SK-N-SH (cell line): ENCODE measurements around the gene PIP4K2C. TPM values are rescaled to one million over a fixed set of nuclear protein-coding genes. Genes with fewer than 3 reads are reported as not detected.

Experiments used
- CTCF ChIA-PET: fragments of 300-600, 350-600 bp; formaldehyde crosslinking; extraction: SDS; loops from one replicate; lab custom pipeline; 2021; lab: Yijun Ruan, JAX
- POLR2A ChIA-PET: fragments of 350-600 bp; sonication (Branson Sonifier 250); formaldehyde crosslinking; extraction: SDS; loops from one replicate; lab custom pipeline; 2020; ENCODE audit warnings: antibody characterized with exemption, inconsistent platforms; lab: Yijun Ruan, JAX
- DNase-seq: peaks from one replicate; pipeline ENCODE4 v3.0.0; 2012
- H2AFZ ChIP-seq: fragments of 200-600 bp; sonication (generic); 2 replicates; pipeline ENCODE4 v1.8.1; 2016; ENCODE audit warnings: antibody characterized with exemption, mild to moderate bottlenecking, low read depth
- H3F3A ChIP-seq: fragments of 200-600 bp; sonication (generic); replicated peaks from 2 replicates; pipeline ENCODE3; 2016; ENCODE audit warnings: antibody characterized with exemption, mild to moderate bottlenecking; ENCODE audit not compliant: insufficient read depth
- H3K27ac ChIP-seq, 2 experiments: fragments of 200-500 bp in 1 of 2; fragments of 200-600 bp in 1 of 2; sonication (Bioruptor generic) in 1 of 2; sonication (generic), shearing (Covaris generic) in 1 of 2; 2 replicates each; pipeline versions ENCODE4 v1.5.1 to v1.6.1; 2014 to 2016; ENCODE audit warnings: low read depth in 2 of 2, inconsistent platforms in 1 of 2, low read length in 1 of 2, mild to moderate bottlenecking in 1 of 2, mixed read lengths in 1 of 2
- H3K27me3 ChIP-seq: fragments of 200-600 bp; sonication (generic), shearing (Covaris generic); 2 replicates; pipeline ENCODE4 v1.6.1; 2016; ENCODE audit warnings: mixed run types; ENCODE audit not compliant: insufficient read depth
- H3K36me3 ChIP-seq, 2 experiments: fragments of 200-500 bp in 1 of 2; fragments of 200-600 bp in 1 of 2; sonication (Bioruptor generic) in 1 of 2; sonication (generic) in 1 of 2; replicated peaks in 1 of 2; 2 replicates each; pipeline versions ENCODE3 to v1.5.1; 2014 to 2016; ENCODE audit warnings: low read length in 1 of 2, mild to moderate bottlenecking in 1 of 2; ENCODE audit not compliant: insufficient read depth in 2 of 2, control insufficient read depth in 1 of 2
- H3K4me1 ChIP-seq, 2 experiments: fragments of 200-500 bp in 1 of 2; fragments of 200-600 bp in 1 of 2; sonication (Bioruptor generic) in 1 of 2; sonication (generic), shearing (Covaris generic) in 1 of 2; 2 replicates each; pipeline versions ENCODE4 v1.5.1 to v1.6.1; 2014 to 2016; ENCODE audit warnings: low read depth in 1 of 2, low read length in 1 of 2, mixed run types in 1 of 2; ENCODE audit not compliant: insufficient read depth in 2 of 2, control insufficient read depth in 1 of 2
- H3K4me2 ChIP-seq: fragments of 200-600 bp; sonication (generic), shearing (Covaris generic); 2 replicates; pipeline ENCODE4 v1.6.1; 2017; ENCODE audit warnings: mixed run types
- H3K4me3 ChIP-seq, 2 experiments: fragments of 200-500 bp in 1 of 2; fragments of 200-600 bp in 1 of 2; sonication (Bioruptor generic) in 1 of 2; sonication (generic), shearing (Covaris generic) in 1 of 2; 2 replicates each; pipeline versions ENCODE4 v1.5.1 to v1.8.1; 2014 to 2016; ENCODE audit warnings: low read depth in 2 of 2, inconsistent platforms in 1 of 2, low read length in 1 of 2, mild to moderate bottlenecking in 1 of 2, mixed read lengths in 1 of 2, moderate library complexity in 1 of 2
- H3K79me2 ChIP-seq: fragments of 200-600 bp; sonication (generic); 2 replicates; pipeline ENCODE4 v1.8.1; 2017; ENCODE audit warnings: mild to moderate bottlenecking; ENCODE audit not compliant: insufficient read depth
- H3K9ac ChIP-seq: fragments of 200-600 bp; sonication (generic); 2 replicates; pipeline ENCODE4 v1.6.1; 2017; ENCODE audit warnings: mixed run types
- H3K9me2 ChIP-seq: fragments of 200-600 bp; sonication (generic); 2 replicates; pipeline ENCODE4 v1.6.1; 2017; ENCODE audit warnings: mixed run types
- H3K9me3 ChIP-seq: fragments of 200-600 bp; sonication (generic); 2 replicates; pipeline ENCODE4 v1.6.1; 2017; ENCODE audit warnings: mixed run types, mild to moderate bottlenecking, moderate library complexity
- H4K20me1 ChIP-seq: fragments of 200-600 bp; sonication (generic); 2 replicates; pipeline ENCODE4 v1.6.1; 2017; ENCODE audit warnings: mild to moderate bottlenecking, mixed run types; ENCODE audit not compliant: insufficient read depth
- CHD2 ChIP-seq: fragments of 150-350 bp; IDR thresholded peaks from 2 replicates; pipeline ENCODE4 v1.6.1; 2018; ENCODE audit warnings: low read length; ENCODE audit not compliant: partially characterized antibody
- ELF1 ChIP-seq: IDR thresholded peaks from 2 replicates; pipeline ENCODE4 v1.4.0; 2012
- EP300 ChIP-seq, 2 experiments: IDR thresholded peaks; 2 replicates each; pipeline versions ENCODE4 v1.4.0 to v1.6.1; 2012; ENCODE audit warnings: borderline replicate concordance in 1 of 2, low read depth in 1 of 2, low read length in 1 of 2
- EZH2phosphoT487 ChIP-seq: fragments of 200-600 bp; sonication (generic); IDR thresholded peaks from 2 replicates; pipeline ENCODE4 v1.6.1; 2017; ENCODE audit warnings: low read depth, mixed run types, mild to moderate bottlenecking, antibody characterized with exemption, moderate library complexity, borderline replicate concordance
- FOSL2 ChIP-seq: IDR thresholded peaks from 2 replicates; pipeline ENCODE4 v1.4.0; 2012; ENCODE audit warnings: low read depth, mild to moderate bottlenecking, moderate library complexity, borderline replicate concordance
- FOXJ3 ChIP-seq: sonication (generic); formaldehyde crosslinking; IDR thresholded peaks from 2 replicates; pipeline ENCODE4 v1.5.1; 2020; ENCODE audit warnings: mild to moderate bottlenecking, missing genetic modification reagents
- GATA2 ChIP-seq: sonication (generic); formaldehyde crosslinking; IDR thresholded peaks from 2 replicates; pipeline ENCODE4 v1.5.0; 2020; ENCODE audit warnings: mild to moderate bottlenecking, missing genetic modification reagents
- JUND ChIP-seq: IDR thresholded peaks from 2 replicates; pipeline ENCODE4 v1.4.0; 2012
- MXI1 ChIP-seq: IDR thresholded peaks from 2 replicates; pipeline ENCODE4 v1.6.1; 2012; ENCODE audit warnings: mild to moderate bottlenecking, low read depth, low read length, improper control_type of control experiment
- NRF1 ChIP-seq: IDR thresholded peaks from 2 replicates; pipeline ENCODE4 v1.6.1; 2012; ENCODE audit warnings: low read depth, mild to moderate bottlenecking, low read length
- RAD21 ChIP-seq: IDR thresholded peaks from 2 replicates; pipeline ENCODE4 v1.6.1; 2012; ENCODE audit warnings: mild to moderate bottlenecking, low read length
- RCOR1 ChIP-seq: fragments of 150-350 bp; IDR thresholded peaks from 2 replicates; pipeline ENCODE4 v1.6.1; 2017; ENCODE audit warnings: antibody characterized with exemption, low read length
- RXRA ChIP-seq: IDR thresholded peaks from 2 replicates; pipeline ENCODE4 v1.4.0; 2012; ENCODE audit warnings: low read depth, mild to moderate bottlenecking, borderline replicate concordance
- SIN3A ChIP-seq: IDR thresholded peaks from 2 replicates; pipeline ENCODE4 v1.6.1; 2012; ENCODE audit warnings: low read depth, mild to moderate bottlenecking, low read length, moderate library complexity, borderline replicate concordance
- TCF12 ChIP-seq: IDR thresholded peaks from 2 replicates; pipeline ENCODE4 v1.4.0; 2012
- TEAD4 ChIP-seq: IDR thresholded peaks from 2 replicates; pipeline ENCODE4 v1.4.0; 2012; ENCODE audit warnings: mild to moderate bottlenecking, borderline replicate concordance; ENCODE audit not compliant: insufficient read depth
- WGBS: methylation state at CpG from one replicate; pipeline ENCODE4 v1.1.6; 2017; ENCODE audit warnings: low lambda C conversion rate; 5-methylcytosine and 5-hydroxymethylcytosine counted together
- polyA plus RNA-seq, 3 experiments: library from polyadenylated mRNA; depleted of rRNA; stranded (reverse); fragments of >200 nt; gene quantifications; 2 replicates each; pipeline ENCODE4 v1.2.3, GENCODE V29; 2012
- TF ChIP-seq, protein P1 (sequence below): IDR thresholded peaks from 2 replicates; pipeline ENCODE4; 2012
- TF ChIP-seq, protein P2 (sequence below): IDR thresholded peaks from 2 replicates; pipeline ENCODE4 v1.4.0; 2012; ENCODE audit warnings: low read depth
- TF ChIP-seq, protein P3 (sequence below): IDR thresholded peaks from 2 replicates; pipeline ENCODE4 v1.4.0; 2012; ENCODE audit warnings: low read depth, borderline replicate concordance
- TF ChIP-seq, protein P4 (sequence below): IDR thresholded peaks from 2 replicates; pipeline ENCODE4 v1.4.0; 2012; ENCODE audit warnings: low read depth, borderline replicate concordance

PIP4K2C gene
- polyA plus RNA-seq, 1 of the 3 experiments (the other 2 are of a cell fraction), result 34.2 TPM

DNA sequence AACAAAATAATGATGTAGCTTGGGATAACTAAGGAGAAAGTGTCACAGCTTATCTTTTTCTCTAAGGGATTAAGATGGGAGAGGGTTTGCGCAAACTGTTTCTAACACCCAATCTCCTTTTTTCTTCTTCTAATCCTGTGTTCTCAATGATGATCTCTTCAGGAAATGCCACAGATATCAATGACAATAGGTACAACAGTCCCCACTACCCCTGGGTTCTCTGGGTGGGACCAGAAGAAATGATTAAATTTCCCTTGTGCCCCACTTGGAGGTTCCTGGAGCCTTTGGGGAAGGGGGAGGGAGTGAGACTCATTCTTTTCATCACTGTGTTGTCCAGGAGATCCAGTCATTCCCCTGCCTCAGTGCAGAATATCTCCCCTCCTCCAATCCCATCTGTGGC lies 8.6 kb upstream of the PIP4K2C start:
- no peak overlapping the region for H2AFZ ChIP-seq
- H3K9ac ChIP-seq, result no peak overlapping the region
- POLR2A ChIA-PET, result interaction anchor here (1.4 kb wide), 1 partner anchor 42 kb away, joined by 5 read pairs; no protein-coding TSS in a partner anchor
- no peak for DNase-seq
- H3K4me1 ChIP-seq, result no peaks in the 10 kb centered on the region
- H3K27me3 ChIP-seq, result no peaks in the 10 kb centered on the region
- WGBS, result 100% methylated on average over 1 of the region's 1 CpG
- H3K4me2 ChIP-seq, result no peak overlapping the region
- no peaks in the 10 kb centered on the region for H3K79me2 ChIP-seq
- no peaks in the 10 kb centered on the region for H3K9me3 ChIP-seq
- H3K27ac ChIP-seq, result no peak overlapping the region
- no peaks in the 10 kb centered on the region for H3F3A ChIP-seq
- no peak overlapping the region for H3K4me3 ChIP-seq
- no peaks in the 10 kb centered on the region for H4K20me1 ChIP-seq
- no peaks in the 10 kb centered on the region for H3K9me2 ChIP-seq
- H3K36me3 ChIP-seq, result peaks cover 21 to 70% of the 10 kb centered on the region in 2 experiments
- CTCF ChIA-PET, result interaction anchor here (0.6 to 7.6 kb wide), 30 partner anchors 11 to 1052 kb away, joined by 3 to 298 read pairs (median 6); partner anchors contain the start of genes ARHGEF25, B4GALNT1, DTX3 and OS9
- TF ChIP-seq, protein P1, sequence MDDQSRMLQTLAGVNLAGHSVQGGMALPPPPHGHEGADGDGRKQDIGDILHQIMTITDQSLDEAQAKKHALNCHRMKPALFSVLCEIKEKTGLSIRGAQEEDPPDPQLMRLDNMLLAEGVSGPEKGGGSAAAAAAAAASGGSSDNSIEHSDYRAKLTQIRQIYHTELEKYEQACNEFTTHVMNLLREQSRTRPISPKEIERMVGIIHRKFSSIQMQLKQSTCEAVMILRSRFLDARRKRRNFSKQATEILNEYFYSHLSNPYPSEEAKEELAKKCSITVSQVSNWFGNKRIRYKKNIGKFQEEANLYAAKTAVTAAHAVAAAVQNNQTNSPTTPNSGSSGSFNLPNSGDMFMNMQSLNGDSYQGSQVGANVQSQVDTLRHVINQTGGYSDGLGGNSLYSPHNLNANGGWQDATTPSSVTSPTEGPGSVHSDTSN, result no peak
- TF ChIP-seq RAD21 (no peak), MXI1 (no peak), EP300 (IDR thresholded peaks at IDR 0.05; ENCODE audit: borderline replicate concordance in 1 of 2, low read depth in 1 of 2, low read length in 1 of 2) (no peak), CHD2 (no peak), FOSL2 (no peak), RXRA (no peak), SIN3A (no peak), JUND (no peak), GATA2 (CRISPR knock-in tag) (no peak), RCOR1 (no peak), EZH2phosphoT487 (no peak), ELF1 (no peak), TCF12 (no peak), FOXJ3 (CRISPR knock-in tag) (no peak), TEAD4 (no peak), NRF1 (no peak)
- TF ChIP-seq, protein P2, sequence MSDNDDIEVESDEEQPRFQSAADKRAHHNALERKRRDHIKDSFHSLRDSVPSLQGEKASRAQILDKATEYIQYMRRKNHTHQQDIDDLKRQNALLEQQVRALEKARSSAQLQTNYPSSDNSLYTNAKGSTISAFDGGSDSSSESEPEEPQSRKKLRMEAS, result no peak
- TF ChIP-seq, protein P3, sequence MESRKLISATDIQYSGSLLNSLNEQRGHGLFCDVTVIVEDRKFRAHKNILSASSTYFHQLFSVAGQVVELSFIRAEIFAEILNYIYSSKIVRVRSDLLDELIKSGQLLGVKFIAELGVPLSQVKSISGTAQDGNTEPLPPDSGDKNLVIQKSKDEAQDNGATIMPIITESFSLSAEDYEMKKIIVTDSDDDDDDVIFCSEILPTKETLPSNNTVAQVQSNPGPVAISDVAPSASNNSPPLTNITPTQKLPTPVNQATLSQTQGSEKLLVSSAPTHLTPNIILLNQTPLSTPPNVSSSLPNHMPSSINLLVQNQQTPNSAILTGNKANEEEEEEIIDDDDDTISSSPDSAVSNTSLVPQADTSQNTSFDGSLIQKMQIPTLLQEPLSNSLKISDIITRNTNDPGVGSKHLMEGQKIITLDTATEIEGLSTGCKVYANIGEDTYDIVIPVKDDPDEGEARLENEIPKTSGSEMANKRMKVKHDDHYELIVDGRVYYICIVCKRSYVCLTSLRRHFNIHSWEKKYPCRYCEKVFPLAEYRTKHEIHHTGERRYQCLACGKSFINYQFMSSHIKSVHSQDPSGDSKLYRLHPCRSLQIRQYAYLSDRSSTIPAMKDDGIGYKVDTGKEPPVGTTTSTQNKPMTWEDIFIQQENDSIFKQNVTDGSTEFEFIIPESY, result no peak
- TF ChIP-seq, protein P4, sequence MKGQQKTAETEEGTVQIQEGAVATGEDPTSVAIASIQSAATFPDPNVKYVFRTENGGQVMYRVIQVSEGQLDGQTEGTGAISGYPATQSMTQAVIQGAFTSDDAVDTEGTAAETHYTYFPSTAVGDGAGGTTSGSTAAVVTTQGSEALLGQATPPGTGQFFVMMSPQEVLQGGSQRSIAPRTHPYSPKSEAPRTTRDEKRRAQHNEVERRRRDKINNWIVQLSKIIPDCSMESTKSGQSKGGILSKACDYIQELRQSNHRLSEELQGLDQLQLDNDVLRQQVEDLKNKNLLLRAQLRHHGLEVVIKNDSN, result no peak
